CD4-positive, alpha-beta T cell treated with Interleukin-15 for 4 hours (primary cell): ENCODE measurements around the gene GSG1L2.
"Not testable (repeated sequence)": the region's sequence is repeated elsewhere in the genome, so short reads cannot be mapped to it uniquely, and the experiment has no call there.

ENCODE experiments used
- DNase-seq: peaks from one replicate; pipeline ENCODE4 v3.0.0-alpha.2; 2020; ENCODE audit warnings: low spot score

The GSG1L2 gene

DNA sequence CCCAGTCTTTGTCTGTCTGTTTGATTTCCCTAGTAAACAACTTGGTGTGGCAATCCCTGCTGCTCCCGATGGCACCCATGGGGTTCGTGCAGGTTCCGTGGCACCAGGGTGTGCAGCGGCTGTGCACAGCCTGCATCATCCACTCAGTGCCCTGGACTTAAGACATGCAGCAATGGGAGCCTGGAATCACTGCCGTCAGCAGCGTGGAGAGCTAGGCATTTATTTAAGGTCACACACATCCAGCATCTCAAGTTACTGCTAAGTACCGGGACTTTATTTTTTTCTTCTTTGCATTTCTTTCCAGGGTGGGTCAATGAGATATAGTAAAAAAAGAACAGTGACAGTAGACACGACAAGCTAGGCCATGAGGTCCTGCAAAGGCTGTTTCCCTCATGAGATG is 33.3 kb downstream of the GSG1L2 start:
- no peak for DNase-seq

DNA sequence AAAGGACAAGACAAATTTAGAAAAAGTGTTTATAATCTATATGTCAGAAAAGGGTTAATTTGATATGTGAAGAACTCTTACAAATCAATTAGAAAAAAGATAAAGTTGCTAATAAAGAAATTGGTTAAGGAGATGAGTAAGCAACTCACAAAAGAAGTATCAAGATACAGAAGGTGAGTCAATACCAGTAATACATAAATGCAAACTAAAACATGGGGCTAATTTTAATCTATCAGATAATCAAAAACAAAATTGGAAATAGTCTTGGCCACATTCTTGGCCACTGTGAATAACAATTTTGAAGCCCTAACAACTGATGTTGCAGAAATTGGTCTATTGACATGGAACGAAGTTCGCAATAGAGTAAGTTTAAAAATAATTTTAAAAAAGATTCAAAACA is 37.3 kb downstream of the GSG1L2 start:
- no peak for DNase-seq

DNA sequence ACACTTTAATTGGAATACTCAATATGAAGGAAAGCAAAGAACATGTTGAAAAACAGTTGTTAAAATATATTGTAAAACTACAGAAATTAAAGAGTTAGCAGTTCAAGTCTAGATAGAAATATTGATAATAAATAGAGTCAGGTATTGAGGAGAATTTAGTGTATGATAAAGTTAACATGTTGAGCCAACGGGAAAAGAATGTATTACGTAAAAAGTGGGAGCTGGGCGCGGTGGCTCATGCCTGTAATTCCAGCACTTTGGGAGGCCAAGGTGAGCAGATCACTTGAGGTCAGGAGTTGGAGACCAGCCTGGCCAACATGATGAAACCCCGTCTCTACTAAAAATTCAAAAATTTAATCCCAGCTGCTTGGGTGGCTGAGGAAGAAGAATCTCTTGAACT is 38.4 kb downstream of the GSG1L2 start:
- not testable (repeated sequence) for DNase-seq

DNA sequence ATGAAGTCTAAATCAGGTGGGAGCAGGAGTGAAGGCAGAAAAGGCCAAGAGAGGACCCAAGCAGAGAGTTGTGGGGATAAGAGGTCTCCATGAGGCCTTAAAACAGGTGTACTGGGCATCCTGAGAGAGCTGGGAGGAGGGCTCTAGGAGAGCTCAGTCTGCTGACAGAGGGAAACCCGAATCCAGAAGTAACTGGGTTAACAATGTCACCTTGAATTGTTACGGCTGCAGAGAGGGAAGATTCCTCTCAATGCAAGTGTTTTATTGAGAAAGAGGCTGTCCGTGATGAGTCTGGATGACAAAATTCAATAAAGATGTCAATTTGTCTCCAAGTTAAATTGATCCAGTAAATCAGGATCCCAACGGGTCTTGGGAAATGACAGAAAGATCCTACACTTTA is 38.8 kb downstream of the GSG1L2 start:
- no peak for DNase-seq

DNA sequence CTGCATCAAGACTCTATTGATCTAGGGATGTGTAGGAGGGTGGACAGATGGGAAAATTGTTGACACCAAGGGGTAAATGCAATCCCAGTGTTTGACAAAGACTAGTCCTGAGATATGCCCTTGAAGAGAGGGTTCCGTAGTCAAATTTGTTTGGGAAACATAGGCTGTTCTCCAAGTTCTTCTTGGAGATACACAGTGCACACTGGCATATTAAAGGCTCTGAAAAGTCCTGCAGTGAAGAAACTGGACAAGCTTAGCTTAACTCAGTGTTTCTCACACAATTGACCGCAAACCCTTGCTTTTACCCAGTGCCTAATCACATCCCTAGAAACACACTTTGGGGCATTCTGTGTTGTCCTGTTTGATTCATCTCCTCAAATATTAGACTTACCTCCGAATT is 41.3 kb downstream of the GSG1L2 start:
- no peak for DNase-seq

DNA sequence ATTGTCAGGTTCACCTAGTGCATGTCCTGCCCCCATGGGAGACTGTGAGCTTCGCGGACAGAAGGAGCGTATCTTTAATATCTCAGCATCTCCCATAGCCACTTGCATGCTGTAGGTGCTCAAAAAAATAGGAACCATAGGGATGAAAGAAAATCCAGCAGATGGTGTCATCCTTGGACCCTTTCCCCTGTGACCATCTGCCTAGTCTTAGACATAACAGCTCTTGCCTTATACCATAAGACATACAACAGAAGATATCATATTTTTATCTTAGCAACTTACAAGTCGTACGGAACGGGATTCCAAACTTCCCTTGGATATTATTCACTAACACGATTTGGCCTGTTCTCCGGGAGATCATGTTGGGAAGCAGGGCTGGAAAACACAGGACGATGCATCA is 45.0 kb downstream of the GSG1L2 start:
- DNase-seq, result no peak

DNA sequence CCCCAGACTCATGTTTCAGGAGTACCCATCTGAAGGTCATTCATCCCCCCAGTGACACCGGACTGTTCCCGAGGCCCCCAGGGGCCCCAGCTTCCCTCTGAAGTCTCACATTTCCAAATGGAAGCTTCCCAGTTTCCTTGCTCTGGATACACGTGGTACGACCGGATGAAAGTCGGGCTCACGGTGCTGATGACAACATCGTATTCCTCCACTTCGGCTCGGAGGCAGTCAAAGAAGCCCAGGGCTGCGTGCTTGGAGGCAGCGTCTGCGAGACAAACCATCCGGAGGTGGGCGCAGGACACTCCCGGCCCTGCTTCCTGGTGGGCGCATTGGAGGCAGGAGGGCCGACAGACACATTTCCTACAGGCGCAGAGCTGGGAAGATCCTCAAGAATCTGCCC is 49.2 kb downstream of the GSG1L2 start:
- DNase-seq, result no peak

DNA sequence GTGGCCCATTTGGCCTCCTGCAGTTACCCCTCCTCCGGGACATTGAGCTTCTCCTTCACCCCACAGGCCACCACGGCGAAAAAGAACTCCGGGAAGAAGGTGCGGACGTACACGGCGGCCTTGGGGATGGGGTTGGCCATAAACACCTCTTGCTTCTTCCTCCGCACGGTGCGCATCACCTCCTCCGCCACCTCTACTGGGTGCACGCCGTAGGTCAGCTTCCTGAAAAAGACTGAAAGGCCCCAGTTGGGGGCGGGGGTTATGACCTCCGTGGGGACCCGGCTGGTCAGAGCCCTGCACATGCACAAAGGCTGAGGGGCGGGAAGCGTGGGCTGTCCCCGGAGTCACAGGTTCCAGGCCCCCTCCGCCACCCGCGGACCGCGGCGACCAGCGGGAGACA is 50.4 kb downstream of the GSG1L2 start:
- no peak for DNase-seq

DNA sequence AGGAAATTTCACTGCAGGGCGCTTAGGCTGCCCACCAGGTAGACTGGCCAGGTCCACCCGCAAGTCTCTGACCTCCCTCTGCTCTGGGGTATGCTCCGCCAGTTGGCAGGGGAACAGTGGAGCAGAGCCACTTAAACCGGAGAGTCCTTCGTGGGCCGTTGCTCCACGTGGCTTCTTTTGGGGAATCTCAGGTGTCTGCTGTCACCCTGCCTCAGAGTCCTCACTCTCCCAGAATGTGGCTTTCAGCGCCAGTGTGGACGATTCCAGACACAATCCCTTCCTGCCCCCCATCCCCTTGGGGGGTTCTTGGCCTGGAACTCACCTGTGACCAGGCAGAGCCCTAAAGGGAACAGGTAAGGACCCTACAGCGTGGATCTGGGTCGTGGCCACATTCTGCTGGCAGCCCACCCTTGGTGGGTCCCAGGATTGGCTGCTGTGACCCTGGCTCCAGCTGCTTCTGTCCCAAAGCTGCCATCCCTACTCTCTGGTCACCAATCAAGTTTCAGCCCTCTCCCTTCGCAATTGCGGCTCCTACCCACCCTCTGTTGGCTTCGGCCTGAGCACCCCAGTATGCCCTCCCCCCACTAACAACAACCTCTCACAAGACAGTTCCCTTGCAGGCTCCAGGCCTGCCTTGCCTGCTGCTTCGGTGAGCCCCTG is 52.7 kb downstream of the GSG1L2 start:
- DNase-seq, result no peak

DNA sequence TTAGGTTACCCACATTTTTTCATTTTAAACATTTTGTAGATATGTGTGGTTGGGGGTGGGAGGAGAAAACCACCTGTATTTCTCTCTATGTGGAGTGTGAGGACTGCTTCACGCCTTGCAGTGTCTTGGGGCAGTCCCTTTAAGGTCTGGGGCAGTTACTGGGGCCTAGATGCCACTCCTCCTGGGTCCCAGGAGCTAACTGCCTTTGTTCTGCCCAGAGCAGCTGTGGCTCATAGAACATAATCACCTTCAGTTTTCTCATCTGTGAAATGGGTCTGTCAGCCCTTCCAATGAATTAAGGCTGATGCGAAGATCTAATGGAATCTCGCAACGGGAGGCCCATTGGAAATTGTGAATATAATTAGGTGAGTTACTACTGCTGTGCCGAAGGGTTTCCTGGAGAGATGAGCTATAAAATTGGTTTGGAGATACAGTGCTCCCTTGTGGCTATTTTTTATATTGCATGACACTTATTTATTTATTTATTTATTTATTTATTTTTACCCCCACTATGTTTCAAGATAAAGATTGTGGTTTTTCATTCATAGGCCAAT is 53.4 kb downstream of the GSG1L2 start:
- peak; percentile 12 for DNase-seq

DNA sequence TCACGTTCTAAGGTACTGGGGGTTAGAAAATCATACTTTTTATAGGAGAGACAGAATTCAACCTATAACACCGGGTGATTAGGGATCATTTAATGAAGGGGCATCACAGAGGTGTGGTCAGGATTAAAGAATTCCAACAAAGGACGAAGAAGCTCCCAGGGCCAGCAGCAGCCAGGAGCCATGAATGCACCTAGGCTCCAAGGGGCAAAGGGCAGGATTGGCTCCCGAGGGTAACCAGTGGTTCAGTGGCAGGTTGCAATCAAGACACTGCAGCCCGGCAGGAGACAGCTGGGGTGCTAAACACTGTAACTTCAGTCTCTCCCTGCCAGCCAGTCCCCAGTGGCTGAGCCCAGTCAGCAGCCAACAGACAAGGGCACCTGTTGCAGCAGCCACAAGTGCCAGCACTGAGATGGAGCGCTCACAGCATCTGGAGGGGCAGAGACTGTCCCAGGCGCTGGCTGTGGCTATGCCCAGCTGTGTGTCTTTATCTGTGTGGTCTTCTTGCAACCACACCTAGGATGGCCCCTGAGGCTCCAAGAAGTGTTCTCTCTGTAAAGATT is 54.4 kb downstream of the GSG1L2 start:
- no peak for DNase-seq

DNA sequence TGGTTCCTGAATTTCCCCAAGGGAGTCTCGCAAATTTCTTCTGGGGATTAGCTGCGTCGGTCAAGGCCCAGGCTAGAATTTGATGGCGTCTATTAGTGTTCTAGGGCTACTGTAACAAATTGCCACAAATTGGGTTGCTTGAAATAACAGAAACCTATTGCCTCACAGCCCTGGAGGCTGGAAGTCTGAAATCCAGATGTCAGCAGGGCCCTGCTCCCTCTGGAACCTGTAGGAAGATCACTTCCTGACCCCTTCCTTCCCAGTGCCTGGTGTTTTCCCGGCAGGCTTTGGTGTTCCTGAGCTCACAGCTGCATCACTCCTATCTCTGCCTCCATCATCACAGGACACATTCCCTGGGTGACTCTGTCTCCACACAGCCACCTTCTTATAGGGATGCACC is 54.9 kb downstream of the GSG1L2 start:
- no peak for DNase-seq

DNA sequence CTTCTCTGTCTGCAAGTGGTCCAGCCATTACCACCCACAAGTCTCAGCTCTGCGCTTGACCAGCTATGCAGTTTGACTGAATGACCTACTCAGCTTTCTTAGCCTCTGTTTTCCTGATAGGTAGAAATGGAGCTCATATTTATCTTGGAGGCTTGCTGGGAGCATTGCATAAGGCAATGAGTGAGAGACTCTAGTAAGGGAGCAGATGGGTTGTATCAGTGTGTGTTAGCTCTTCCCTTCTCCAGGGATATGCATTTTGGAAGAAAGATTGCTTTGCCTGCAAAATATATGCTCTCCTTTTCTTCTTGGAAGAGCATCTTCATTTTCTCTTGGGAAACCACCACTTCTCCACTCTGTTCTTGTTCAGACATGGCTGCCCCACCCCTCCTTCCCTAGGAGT is 56.6 kb downstream of the GSG1L2 start:
- no peak for DNase-seq

DNA sequence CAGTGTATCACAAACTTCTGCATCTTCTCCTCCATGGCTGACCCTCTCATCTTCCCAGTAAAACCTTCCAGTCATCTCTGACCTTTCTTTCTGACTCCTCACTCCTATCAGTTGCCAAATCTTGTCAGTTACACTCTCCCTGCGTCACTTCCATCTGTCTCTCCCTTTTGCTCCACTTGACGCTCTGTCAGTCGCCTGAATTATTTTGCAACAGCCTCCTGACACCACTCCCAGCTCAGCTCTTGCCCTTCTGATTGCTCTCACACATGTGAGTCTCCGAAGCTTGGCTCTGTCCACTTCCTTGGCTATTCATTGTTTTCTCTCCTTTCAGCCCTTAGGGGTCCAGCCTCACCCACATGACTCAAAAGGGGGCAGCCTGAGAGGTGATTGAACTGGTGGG is 58.2 kb downstream of the GSG1L2 start:
- DNase-seq, result no peak

DNA sequence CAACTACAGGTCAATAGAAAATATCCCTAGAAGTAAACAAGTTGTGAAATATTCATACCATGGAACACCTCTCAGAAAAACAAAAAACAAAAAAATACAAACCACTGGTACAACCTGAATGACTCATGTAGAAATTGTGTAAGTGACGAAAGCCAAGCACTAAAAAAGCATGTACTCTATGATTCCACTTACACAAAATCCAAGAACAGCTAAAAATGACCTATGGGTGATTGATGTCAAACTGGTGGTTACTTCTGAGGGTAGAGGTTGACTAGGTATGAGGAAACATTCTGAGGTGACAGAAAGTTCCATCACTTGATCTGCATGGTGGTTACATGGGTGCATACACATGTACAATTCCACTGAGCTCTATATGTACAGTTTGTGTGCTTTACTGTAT is 61.6 kb downstream of the GSG1L2 start:
- no peak for DNase-seq

DNA sequence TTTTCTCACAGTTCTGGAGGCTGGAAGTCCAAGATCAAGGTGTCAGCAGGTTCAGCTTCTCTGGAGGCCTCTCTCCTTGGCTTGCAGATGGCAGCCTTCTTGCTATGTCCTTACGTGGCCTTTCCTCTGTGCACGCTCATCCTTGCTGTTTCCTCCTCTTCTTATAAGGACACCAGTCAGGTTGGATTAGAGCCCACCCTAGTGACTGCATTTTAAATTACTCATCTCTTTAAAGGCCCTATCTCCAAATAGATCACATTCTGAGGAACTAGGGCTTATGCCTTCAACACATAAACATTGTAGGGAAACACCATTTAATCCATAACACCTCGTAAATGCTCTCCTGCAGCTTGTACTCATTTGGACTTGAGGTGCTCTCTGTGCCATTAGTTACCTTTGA is 66.8 kb downstream of the GSG1L2 start:
- DNase-seq, result no peak
